ENCODE results near the gene TSPAN18. TPM values are rescaled to one million over a fixed set of nuclear protein-coding genes. Genes with fewer than 3 reads are reported as not detected.

TSPAN18 gene
- total RNA-seq, 2 experiments from 2014 or later, result 7.5 to 8.7 TPM

GRCh38 chr11:44743326-44743725 lies 16.6 kb downstream of the TSPAN18 start:
- Mint-ChIP-seq H3K27me3 (ENCODE audit: low read depth) (no peaks in the 10 kb centered on the region), H3K27ac (no peak overlapping the region), H3K36me3 (ENCODE audit: low read depth) (no peaks in the 10 kb centered on the region), H3K4me3 (no peak overlapping the region), H3K4me1 (ENCODE audit: low read depth) (peaks cover 4% of the 10 kb centered on the region), H3K9me3 (ENCODE audit: insufficient read depth) (no peaks in the 10 kb centered on the region)
- ChIA-PET POLR2A (no interaction called here), CTCF (no interaction called here)
- ATAC-seq (no peak), DNase-seq (no peak)

- POLR2A ChIA-PET, result no interaction called here
These were observed 17.3 kb downstream of the TSPAN18 start for GRCh38 chr11:44743959-44744557.

GRCh38 chr11:44746894-44747293 lies 20.1 kb downstream of the TSPAN18 start:
- POLR2A ChIA-PET, result no interaction called here

More at GRCh38 chr11:44743959-44744557, 17.3 kb downstream of the TSPAN18 start:
- peaks cover 4% of the 10 kb centered on the region for H3K4me1 Mint-ChIP-seq (ENCODE audit: low read depth)
- DNase-seq (no peak), ATAC-seq (no peak)
- no peaks in the 10 kb centered on the region for H3K36me3 Mint-ChIP-seq (ENCODE audit: low read depth)
- CTCF ChIA-PET, result no interaction called here
- H3K4me3 Mint-ChIP-seq, result no peak overlapping the region
- no peaks in the 10 kb centered on the region for H3K27me3 Mint-ChIP-seq (ENCODE audit: low read depth)
- no peaks in the 10 kb centered on the region for H3K9me3 Mint-ChIP-seq (ENCODE audit: insufficient read depth)
- H3K27ac Mint-ChIP-seq, result no peak overlapping the region

DNA sequence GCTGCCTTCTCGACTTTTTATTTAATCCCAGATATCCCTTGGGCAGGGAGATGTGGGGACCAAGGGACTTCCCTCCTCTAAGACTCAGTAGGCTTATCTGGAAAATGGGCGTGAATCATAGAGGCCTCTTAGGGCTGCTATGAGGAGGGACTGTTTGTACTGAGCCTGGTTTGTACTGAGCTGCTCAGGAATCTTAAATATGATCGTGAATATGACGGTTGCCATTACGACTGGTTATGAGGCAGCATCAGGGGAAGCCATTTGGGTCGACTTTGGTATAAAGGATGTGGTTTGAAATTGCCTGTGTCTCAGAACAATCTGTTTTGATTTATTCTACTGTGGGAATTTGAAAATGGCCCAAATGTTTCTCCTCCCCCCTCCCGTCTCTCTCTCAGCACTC lies 20.6 kb downstream of the TSPAN18 start:
- peaks cover 4% of the 10 kb centered on the region for H3K4me1 Mint-ChIP-seq (ENCODE audit: low read depth)
- no peaks in the 10 kb centered on the region for H3K9me3 Mint-ChIP-seq (ENCODE audit: insufficient read depth)
- H3K4me3 Mint-ChIP-seq, result no peak overlapping the region
- CTCF ChIA-PET, result interaction anchor here (1.1 kb wide), 1 partner anchor 76 kb away, joined by 4 read pairs; no protein-coding TSS in a partner anchor
- no peak overlapping the region for H3K27ac Mint-ChIP-seq
- DNase-seq (no peak), ATAC-seq (no peak)
- no peaks in the 10 kb centered on the region for H3K36me3 Mint-ChIP-seq (ENCODE audit: low read depth)
- no peaks in the 10 kb centered on the region for H3K27me3 Mint-ChIP-seq (ENCODE audit: low read depth)
- POLR2A ChIA-PET, result no interaction called here

More at GRCh38 chr11:44746894-44747293, 20.1 kb downstream of the TSPAN18 start:
- no peaks in the 10 kb centered on the region for H3K27me3 Mint-ChIP-seq (ENCODE audit: low read depth)
- no peaks in the 10 kb centered on the region for H3K36me3 Mint-ChIP-seq (ENCODE audit: low read depth)
- H3K4me1 Mint-ChIP-seq (ENCODE audit: low read depth), result peaks cover 4% of the 10 kb centered on the region
- H3K9me3 Mint-ChIP-seq (ENCODE audit: insufficient read depth), result no peaks in the 10 kb centered on the region
- no peak overlapping the region for H3K4me3 Mint-ChIP-seq
- no peak for DNase-seq
- ATAC-seq, result no peak
- H3K27ac Mint-ChIP-seq, result no peak overlapping the region
- CTCF ChIA-PET, result interaction anchor here (1.1 kb wide), 1 partner anchor 77 kb away, joined by 4 read pairs; no protein-coding TSS in a partner anchor

DNA sequence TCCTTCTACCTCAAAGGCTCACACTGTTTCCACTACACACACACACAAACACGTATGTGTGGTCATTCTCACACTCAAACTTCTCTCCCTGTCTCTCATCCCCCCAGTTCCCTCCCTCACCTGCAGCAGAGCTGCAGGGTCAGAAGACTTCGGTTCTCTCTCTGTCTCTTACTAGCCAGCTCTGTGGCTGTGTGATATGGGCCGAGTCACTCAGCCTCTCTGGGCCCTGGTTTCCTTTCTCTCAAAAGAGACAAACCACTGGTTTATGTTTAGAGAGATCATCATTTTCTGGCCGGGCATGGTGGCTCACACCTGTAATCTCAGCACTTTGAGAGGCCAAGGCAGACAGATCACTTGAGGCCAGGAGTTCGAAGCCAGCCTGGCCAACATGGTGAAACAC lies 21.1 kb downstream of the TSPAN18 start:
- ChIA-PET CTCF (no interaction called here), POLR2A (no interaction called here)
- H3K27ac Mint-ChIP-seq, result no peak overlapping the region
- ATAC-seq, result no peak
- H3K4me1 Mint-ChIP-seq (ENCODE audit: low read depth), result peaks cover 4% of the 10 kb centered on the region
- H3K36me3 Mint-ChIP-seq (ENCODE audit: low read depth), result no peaks in the 10 kb centered on the region
- H3K27me3 Mint-ChIP-seq (ENCODE audit: low read depth), result no peaks in the 10 kb centered on the region
- H3K9me3 Mint-ChIP-seq (ENCODE audit: insufficient read depth), result no peaks in the 10 kb centered on the region
- DNase-seq, result no peak
- no peak overlapping the region for H3K4me3 Mint-ChIP-seq

GRCh38 chr11:44748606-44749005 lies 21.8 kb downstream of the TSPAN18 start:
- Mint-ChIP-seq H3K4me1 (ENCODE audit: low read depth) (peaks cover 4% of the 10 kb centered on the region), H3K27me3 (ENCODE audit: low read depth) (peaks cover 2% of the 10 kb centered on the region), H3K4me3 (no peak overlapping the region), H3K27ac (no peak overlapping the region), H3K9me3 (ENCODE audit: insufficient read depth) (no peaks in the 10 kb centered on the region), H3K36me3 (ENCODE audit: low read depth) (no peaks in the 10 kb centered on the region)
- CTCF ChIA-PET, result no interaction called here
- ATAC-seq, result no peak
- no peak for DNase-seq
- POLR2A ChIA-PET, result no interaction called here

GRCh38 chr11:44749189-44749588 lies 22.4 kb downstream of the TSPAN18 start:
- ChIA-PET POLR2A (no interaction called here), CTCF (no interaction called here)
- no peak overlapping the region for H3K27ac Mint-ChIP-seq
- peaks cover 2% of the 10 kb centered on the region for H3K27me3 Mint-ChIP-seq (ENCODE audit: low read depth)
- H3K4me1 Mint-ChIP-seq (ENCODE audit: low read depth), result peaks cover 4% of the 10 kb centered on the region
- ATAC-seq (no peak), DNase-seq (no peak)
- no peak overlapping the region for H3K4me3 Mint-ChIP-seq
- no peaks in the 10 kb centered on the region for H3K9me3 Mint-ChIP-seq (ENCODE audit: insufficient read depth)
- H3K36me3 Mint-ChIP-seq (ENCODE audit: low read depth), result no peaks in the 10 kb centered on the region

- Mint-ChIP-seq H3K4me1 (ENCODE audit: low read depth) (peaks cover 4% of the 10 kb centered on the region), H3K36me3 (ENCODE audit: low read depth) (no peaks in the 10 kb centered on the region), H3K27me3 (ENCODE audit: low read depth) (peaks cover 4% of the 10 kb centered on the region), H3K27ac (no peak overlapping the region), H3K4me3 (no peak overlapping the region), H3K9me3 (ENCODE audit: insufficient read depth) (no peaks in the 10 kb centered on the region)
- CTCF ChIA-PET, result no interaction called here
- POLR2A ChIA-PET, result no interaction called here
- DNase-seq (no peak), ATAC-seq (no peak)
These were observed 24.0 kb downstream of the TSPAN18 start for GRCh38 chr11:44750551-44751465.

GRCh38 chr11:44752300-44752699 lies 25.5 kb downstream of the TSPAN18 start:
- CTCF ChIA-PET, result interaction anchor here (1.0 kb wide), 1 partner anchor 24 kb away, joined by 3 read pairs; no protein-coding TSS in a partner anchor
- Mint-ChIP-seq H3K36me3 (ENCODE audit: low read depth) (no peaks in the 10 kb centered on the region), H3K27ac (no peak overlapping the region), H3K4me3 (no peak overlapping the region), H3K4me1 (ENCODE audit: low read depth) (peaks cover 4% of the 10 kb centered on the region), H3K27me3 (ENCODE audit: low read depth) (peaks cover 8% of the 10 kb centered on the region), H3K9me3 (ENCODE audit: insufficient read depth) (no peaks in the 10 kb centered on the region)
- ATAC-seq, result no peak
- POLR2A ChIA-PET, result no interaction called here
- no peak for DNase-seq

DNA sequence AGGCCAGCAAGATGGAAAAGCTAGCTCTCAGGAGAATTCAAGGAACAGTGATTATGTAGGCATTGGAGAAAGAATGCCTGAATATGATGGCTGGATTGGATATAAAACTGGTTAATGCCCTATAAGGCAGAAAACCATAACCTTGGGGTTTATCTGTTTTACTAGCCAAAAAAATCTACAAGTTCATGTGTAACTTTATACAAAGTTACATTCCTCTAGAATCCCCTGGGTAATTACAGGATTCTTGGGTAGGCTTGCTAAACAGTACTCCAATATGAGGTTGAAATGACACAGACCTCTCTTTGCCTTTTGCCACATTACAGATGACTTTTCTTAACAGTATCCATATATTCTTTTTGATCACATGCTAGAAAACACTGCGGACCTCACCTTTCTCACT lies 26.0 kb downstream of the TSPAN18 start:
- CTCF ChIA-PET, result no interaction called here
- POLR2A ChIA-PET, result no interaction called here
- Mint-ChIP-seq H3K4me3 (no peak overlapping the region), H3K9me3 (ENCODE audit: insufficient read depth) (peaks cover 1% of the 10 kb centered on the region), H3K27ac (no peak overlapping the region), H3K36me3 (ENCODE audit: low read depth) (no peaks in the 10 kb centered on the region), H3K27me3 (ENCODE audit: low read depth) (peaks cover 9% of the 10 kb centered on the region), H3K4me1 (ENCODE audit: low read depth) (peaks cover 2% of the 10 kb centered on the region)
- DNase-seq, result no peak
- no peak for ATAC-seq

DNA sequence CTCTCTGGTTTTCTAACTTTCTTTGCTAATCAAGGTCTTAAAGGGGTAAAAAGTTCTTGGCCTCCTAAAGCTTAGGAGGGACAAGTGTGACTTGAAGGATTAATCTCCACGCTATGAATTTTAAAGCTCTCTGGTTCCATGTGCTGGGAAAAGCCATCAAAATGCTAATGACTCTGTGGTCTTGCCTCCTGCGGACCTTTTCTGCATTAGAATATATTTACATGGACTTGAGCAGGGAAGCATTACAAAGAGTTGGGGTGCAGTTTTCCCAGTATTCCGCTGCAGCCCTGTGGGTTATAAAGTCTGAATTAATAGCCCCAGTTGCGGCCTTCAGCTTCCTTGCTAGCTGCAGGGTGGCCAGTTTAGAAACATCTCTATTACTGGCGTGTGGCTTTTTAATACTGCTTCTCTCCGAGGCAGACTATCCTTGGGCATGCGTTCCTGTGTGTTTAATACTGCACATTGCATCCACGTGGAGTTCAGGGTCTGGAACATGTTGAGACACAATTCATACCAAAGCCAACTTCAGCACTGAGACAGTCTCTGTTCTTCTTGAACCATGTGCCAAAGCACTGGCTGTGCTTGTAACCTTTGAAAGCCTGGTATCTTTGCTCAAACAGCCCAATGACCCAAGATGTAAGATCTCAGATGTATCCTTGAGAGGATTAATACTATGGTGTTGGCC lies 27.3 kb downstream of the TSPAN18 start:
- Mint-ChIP-seq H3K27ac (no peak overlapping the region), H3K36me3 (ENCODE audit: low read depth) (no peaks in the 10 kb centered on the region), H3K4me3 (no peak overlapping the region), H3K4me1 (ENCODE audit: low read depth) (no peaks in the 10 kb centered on the region), H3K9me3 (ENCODE audit: insufficient read depth) (peaks cover 10% of the 10 kb centered on the region), H3K27me3 (ENCODE audit: low read depth) (peaks cover 12% of the 10 kb centered on the region)
- ATAC-seq, result no peak
- ChIA-PET CTCF (no interaction called here), POLR2A (no interaction called here)
- DNase-seq, result no peak

DNA sequence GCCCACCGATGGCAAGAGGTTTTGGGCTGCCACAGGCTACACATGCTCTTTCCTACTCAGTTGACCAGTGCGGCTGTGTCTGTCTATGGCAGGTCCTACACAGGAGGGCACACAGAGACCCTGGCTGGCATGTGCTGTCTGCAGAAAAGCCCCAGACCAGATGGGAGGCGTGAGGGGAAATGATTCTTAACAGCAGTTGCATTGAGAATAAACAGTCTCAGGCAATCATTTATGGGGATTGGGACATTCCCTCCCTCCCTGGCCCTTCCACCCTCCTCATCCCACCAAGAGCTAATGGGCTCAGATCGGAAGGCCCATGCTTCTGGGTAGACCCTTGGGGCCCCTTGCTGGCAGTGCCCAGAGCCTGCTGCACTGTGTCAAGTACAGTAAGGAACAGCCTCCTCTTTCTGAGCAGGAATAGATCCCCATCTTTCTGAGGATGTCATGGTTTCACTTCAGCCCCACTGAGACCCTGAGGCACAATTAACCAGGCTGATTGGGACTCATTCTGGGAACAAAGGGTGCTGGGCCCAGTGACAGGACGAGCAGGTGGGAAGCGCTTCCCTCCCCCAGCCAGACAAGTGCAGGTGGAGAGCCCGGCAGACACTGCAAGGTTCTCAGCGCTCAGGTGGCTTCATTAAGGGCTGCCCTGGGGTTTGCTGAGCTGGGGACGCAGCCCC lies 28.3 kb downstream of the TSPAN18 start:
- CTCF ChIA-PET, result no interaction called here
- Mint-ChIP-seq H3K9me3 (ENCODE audit: insufficient read depth) (peaks cover 10% of the 10 kb centered on the region), H3K27ac (no peak overlapping the region), H3K4me1 (ENCODE audit: low read depth) (no peaks in the 10 kb centered on the region), H3K36me3 (ENCODE audit: low read depth) (no peaks in the 10 kb centered on the region), H3K4me3 (no peak overlapping the region), H3K27me3 (ENCODE audit: low read depth) (peaks cover 14% of the 10 kb centered on the region)
- POLR2A ChIA-PET, result no interaction called here
- DNase-seq, result no peak
- no peak for ATAC-seq

Data from activated CD8-positive, alpha-beta T cell treated with anti-CD3 and anti-CD28 coated beads, Interleukin-2, amount 10 ng/mL, durations not matched to agents 7 days and 5 days (primary cell).